ENCODE results near the gene GIMAP6.
"Not testable (repeated sequence)": the region's sequence is repeated elsewhere in the genome, so short reads cannot be mapped to it uniquely, and the experiment has no call there.

Gene GIMAP6

DNA sequence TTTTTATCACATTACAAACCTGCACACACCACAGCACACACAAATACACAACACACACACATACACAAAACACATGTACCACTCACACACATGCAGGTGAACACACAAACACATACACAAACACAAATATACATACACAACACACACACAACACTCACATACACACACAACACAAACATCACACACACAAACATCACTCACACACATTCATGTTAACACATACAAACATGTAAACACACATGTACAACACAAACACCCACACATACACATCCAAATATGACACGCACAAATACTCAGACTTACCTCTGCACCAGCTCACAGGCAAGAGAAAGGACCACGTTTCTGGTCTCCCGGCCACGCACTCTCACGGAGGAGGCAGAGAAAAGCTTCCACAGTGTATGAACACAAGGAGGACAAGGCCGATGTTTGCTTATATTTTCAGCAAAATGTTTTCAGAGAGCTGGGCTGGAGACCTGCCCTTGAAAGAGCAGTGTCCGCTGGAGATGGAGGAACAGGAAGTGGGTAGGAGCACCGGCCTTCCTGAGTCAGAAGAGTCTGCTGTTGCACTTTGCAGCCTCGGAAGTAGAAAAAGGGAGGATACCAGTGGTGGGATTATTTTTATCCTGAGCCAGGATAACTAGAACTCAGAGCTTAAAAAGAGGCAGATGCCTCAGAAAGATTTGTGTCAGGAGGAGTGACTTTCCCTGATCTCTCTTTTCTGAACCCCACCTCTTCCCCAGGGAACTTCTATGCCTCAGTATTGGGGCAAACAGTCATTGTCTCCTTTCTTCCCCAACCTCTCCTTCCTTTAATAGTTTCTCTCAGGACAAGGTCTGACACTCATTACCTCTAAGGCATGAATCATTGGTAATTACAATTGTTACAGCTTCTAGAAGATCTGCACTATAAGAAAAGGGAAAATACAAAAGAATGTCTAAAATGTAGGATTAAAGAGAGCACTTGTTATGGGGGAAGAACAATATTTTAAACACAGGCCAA is at the start of gene GIMAP6:
GIMAP6 (minus strand) TSS at position 520 of the 999 bp plus-strand sequence. CDS start 2,243 bp downstream, outside the sequence.
- no peak within 1 kb of the TSS for H3K4me3 ChIP-seq (replicated peaks; ENCODE audit: low read depth, low read length)
- TF ChIP-seq, protein P1, sequence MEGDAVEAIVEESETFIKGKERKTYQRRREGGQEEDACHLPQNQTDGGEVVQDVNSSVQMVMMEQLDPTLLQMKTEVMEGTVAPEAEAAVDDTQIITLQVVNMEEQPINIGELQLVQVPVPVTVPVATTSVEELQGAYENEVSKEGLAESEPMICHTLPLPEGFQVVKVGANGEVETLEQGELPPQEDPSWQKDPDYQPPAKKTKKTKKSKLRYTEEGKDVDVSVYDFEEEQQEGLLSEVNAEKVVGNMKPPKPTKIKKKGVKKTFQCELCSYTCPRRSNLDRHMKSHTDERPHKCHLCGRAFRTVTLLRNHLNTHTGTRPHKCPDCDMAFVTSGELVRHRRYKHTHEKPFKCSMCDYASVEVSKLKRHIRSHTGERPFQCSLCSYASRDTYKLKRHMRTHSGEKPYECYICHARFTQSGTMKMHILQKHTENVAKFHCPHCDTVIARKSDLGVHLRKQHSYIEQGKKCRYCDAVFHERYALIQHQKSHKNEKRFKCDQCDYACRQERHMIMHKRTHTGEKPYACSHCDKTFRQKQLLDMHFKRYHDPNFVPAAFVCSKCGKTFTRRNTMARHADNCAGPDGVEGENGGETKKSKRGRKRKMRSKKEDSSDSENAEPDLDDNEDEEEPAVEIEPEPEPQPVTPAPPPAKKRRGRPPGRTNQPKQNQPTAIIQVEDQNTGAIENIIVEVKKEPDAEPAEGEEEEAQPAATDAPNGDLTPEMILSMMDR (IDR thresholded peaks at IDR 0.05; ENCODE audit: low read length, missing control alignments) = no peak
- DNase-seq (ENCODE audit: low read depth) = no peak

DNA sequence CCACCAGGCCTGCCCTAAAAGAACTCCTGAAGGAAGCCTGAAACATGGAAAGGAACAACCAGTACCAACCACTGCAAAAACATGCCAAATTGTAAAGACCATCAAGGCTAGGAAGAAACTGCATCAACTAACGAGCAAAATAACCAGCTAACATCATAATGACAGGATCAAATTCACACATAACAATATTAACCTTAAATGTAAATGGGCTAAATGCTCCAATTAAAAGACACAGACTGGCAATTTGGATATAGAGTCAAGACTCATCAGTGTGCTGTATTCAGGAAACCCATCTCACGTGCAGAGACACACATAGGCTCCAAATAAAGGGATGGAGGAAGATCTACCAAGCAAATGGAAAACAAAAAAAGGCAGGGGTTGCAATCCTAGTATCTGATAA is 48.2 kb upstream of the GIMAP6 start:
- not testable (repeated sequence) for H3K4me3 ChIP-seq (replicated peaks; ENCODE audit: low read depth, low read length)

DNA sequence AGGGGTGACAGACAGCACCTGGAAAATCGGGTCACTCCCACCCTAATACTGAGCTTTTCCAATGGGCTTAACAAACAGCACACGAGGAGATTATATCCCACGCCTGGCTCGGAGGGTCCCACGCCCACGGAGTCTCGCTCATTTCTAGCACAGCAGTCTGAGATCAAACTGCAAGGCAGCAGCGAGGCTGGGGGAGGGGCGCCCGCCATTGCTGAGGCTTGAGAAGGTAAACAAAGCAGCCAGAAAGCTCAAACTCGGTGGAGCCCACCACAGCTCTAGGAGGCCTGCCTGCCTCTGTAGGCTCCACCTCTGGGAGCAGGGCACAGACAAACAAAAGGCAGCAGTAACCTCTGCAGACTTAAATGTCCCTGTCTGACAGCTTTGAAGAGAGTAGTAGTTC is 46.4 kb upstream of the GIMAP6 start:
- not testable (repeated sequence) for H3K4me3 ChIP-seq (replicated peaks; ENCODE audit: low read depth, low read length); DNase-seq (ENCODE audit: low read depth)

More for the DNA sequence above, 48.2 kb upstream of the GIMAP6 start:
- DNase-seq (ENCODE audit: low read depth) = not testable (repeated sequence)

DNA sequence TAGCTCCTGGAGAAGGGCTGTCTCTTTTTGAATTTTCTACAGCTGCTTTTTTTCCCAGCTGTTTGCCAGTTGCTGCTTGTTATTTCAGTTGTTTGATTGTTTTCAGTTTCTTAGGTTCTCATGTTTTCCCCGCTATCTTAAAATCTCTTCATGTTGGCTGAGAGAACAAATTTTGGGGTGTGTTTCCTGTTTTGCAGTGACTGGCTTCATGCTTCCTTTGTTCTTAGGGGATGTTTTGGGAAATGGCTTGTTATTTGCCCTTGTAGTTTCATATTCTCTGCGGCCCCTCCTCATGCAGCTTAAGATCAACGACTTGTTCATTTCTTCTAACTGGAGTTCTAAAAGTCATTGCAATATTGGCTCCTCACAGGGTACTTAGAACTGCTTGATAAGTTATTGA is 44.7 kb upstream of the GIMAP6 start:
- not testable (repeated sequence) for DNase-seq (ENCODE audit: low read depth)

DNA sequence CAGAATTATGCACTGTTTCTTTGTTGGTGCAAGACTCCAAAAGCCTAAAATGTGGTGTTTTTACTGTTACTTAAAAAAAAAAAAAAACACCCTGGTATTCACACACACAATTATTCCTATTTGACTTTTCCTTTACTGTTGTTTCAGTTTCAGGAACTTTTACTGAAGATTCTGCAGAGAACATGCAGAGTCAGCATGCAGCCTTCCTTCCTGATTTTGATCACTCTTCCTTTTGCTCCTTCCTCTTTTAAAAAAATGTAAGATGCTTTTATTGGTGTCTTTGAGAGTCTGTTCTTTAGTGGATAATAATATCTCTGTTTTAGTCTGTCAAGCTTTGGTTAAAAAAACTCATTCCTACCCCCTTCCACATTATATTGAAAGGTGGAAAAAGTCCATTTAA is 44.1 kb upstream of the GIMAP6 start:
- H3K4me3 ChIP-seq (replicated peaks; ENCODE audit: low read depth, low read length); DNase-seq (ENCODE audit: low read depth): not testable (repeated sequence)

More for the DNA sequence above, 44.7 kb upstream of the GIMAP6 start:
- H3K4me3 ChIP-seq (replicated peaks; ENCODE audit: low read depth, low read length) = not testable (repeated sequence)

DNA sequence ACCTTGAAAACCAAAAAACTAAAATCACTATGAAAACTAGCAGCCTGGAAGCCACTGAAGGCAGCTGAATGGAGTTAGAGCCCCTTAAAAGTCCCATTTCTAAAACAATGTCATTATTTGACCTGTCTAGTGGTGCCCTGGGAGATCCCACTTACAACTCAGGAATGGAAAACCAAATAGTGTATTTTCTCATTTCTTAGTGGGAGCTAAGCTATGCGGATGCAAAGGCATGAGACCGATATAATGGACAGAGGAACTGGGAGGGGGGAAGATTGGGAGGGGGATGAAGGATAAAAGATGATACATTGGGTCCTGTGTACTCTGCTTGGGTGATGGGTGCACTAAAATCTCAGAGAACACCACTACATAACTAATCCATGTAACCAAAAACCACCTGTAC is 43.5 kb upstream of the GIMAP6 start:
- TF ChIP-seq, protein P1 (IDR thresholded peaks at IDR 0.05; ENCODE audit: low read length, missing control alignments) = no peak
- H3K4me3 ChIP-seq (replicated peaks; ENCODE audit: low read depth, low read length) = no peak overlapping the region
- DNase-seq (ENCODE audit: low read depth) = no peak

DNA sequence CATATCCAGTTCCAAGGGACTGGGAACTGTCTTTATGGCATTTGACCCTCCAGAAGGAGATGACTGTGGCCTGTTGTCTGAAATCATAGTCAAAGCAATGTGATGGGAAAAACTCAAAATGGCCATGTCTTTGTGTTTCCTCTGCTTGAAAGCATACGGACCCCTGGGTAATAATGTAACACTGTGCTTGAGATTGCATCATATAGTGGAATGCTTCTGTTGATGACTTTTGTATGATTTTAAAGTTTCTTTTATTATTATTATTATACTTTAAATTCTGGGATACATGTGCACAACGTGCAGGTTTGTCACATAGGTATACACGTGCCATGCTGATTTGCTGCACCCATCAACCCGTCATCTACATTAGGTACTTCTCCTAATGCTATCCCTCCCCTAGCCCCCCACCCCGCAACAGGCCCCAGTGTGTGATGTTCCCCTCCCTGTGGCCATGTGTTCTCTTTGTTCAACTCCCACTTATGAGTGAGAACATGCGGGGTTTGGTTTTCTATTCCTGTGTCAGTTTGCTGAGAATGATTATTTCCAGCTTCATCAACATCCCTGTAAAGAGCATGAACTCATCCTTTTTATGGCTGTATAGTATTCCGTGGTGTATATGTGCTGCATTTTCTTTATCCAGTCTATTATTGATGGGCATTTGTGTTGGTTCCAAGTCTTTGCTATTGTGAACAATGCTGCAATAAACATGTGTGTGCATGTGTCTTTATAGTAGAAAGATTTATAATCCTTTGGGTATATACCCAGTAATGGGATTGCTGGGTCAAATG is 39.8 kb upstream of the GIMAP6 start:
- H3K4me3 ChIP-seq (replicated peaks; ENCODE audit: low read depth, low read length); DNase-seq (ENCODE audit: low read depth): not testable (repeated sequence)

DNA sequence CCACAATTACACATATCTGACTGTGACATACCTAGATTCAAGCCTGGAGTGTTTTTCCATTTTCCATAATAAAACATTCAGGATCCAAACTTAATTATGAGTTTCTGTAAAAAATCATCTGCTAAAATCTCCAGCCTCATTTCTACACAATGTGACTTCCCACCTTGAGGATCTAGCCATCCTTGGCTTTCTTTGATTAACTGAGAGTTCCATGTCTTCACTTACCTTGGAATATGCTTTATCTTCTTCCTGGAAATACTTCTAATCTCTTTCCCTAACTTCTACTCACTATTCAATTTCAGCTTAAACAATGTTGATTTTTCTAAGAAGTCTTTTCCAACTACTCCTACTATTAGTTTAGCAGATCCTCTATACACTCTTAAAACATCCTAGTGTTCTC is 36.8 kb upstream of the GIMAP6 start:
- DNase-seq (ENCODE audit: low read depth) = no peak
- no peak overlapping the region for H3K4me3 ChIP-seq (replicated peaks; ENCODE audit: low read depth, low read length)
- TF ChIP-seq, protein P1 (IDR thresholded peaks at IDR 0.05; ENCODE audit: low read length, missing control alignments) = no peak

DNA sequence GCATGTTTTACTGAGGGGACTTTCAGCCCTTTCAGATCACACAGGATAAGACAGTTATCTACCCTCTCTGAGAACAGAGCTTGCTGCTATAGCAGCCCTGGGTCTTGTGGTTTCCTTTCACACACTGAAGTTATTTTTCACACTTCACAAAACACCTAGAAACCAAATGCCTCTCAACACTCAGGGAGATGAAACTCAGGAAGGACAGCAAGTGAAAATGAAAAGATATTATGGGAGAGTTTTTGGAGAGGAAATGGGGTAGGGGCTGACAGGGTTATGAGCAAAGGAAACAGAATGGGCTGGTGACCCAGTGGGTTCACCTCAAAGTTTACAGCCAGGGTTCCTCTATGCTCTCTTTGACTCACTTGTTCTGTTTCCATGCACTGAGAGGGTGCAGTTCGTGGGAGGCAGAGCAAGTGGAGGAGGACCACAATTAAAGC is 36.3 kb upstream of the GIMAP6 start:
- H3K4me3 ChIP-seq (replicated peaks; ENCODE audit: low read depth, low read length) = no peak overlapping the region
- TF ChIP-seq, protein P1 (IDR thresholded peaks at IDR 0.05; ENCODE audit: low read length, missing control alignments) = no peak
- no peak for DNase-seq (ENCODE audit: low read depth)

Data from fibroblast of pulmonary artery (primary cell).